Activated CD4-positive, alpha-beta T cell treated with anti-CD3 and anti-CD28 coated beads, Interleukin-2, amount 10 ng/mL, durations not matched to agents 7 days and 5 days (primary cell): ENCODE results near the gene APOBEC3B. TPM values are rescaled to one million over a fixed set of nuclear protein-coding genes. Genes with fewer than 3 reads are reported as not detected.
"Not testable (repeated sequence)": the region's sequence is repeated elsewhere in the genome, so short reads cannot be mapped to it uniquely, and the experiment has no call there.

Experiments used
- CTCF ChIA-PET: fragments of 350-600 bp; sonication (Branson Sonifier 250); formaldehyde crosslinking; loops from one replicate; lab custom pipeline; 2021; ENCODE audit warnings: antibody characterized with exemption; lab: Charles Lee
- POLR2A ChIA-PET: fragments of 350-600 bp; sonication (Branson Sonifier 250); formaldehyde crosslinking; loops from one replicate; lab custom pipeline; 2021; ENCODE audit warnings: antibody characterized with exemption; lab: Charles Lee
- DNase-seq: peaks from one replicate; pipeline ENCODE4 v3.0.0-alpha.2; 2020
- H3K27ac Mint-ChIP-seq: one replicate; pipeline ENCODE4 v1.8.0; 2021; ENCODE audit warnings: mild to moderate bottlenecking, moderate library complexity, mixed read lengths
- H3K27me3 Mint-ChIP-seq: one replicate; pipeline ENCODE4 v1.8.0; 2021; ENCODE audit warnings: mixed read lengths
- H3K36me3 Mint-ChIP-seq: one replicate; pipeline ENCODE4 v1.8.0; 2021; ENCODE audit warnings: low read depth, mixed read lengths
- H3K4me1 Mint-ChIP-seq: one replicate; pipeline ENCODE4 v1.8.0; 2021; ENCODE audit warnings: mixed read lengths
- H3K4me3 Mint-ChIP-seq: one replicate; pipeline ENCODE4 v1.8.0; 2021; ENCODE audit warnings: mild to moderate bottlenecking, moderate library complexity, mixed read lengths
- H3K9me3 Mint-ChIP-seq: one replicate; pipeline ENCODE4 v1.8.0; 2021; ENCODE audit warnings: mixed read lengths
- total RNA-seq, 2 experiments: library from RNA; stranded (reverse); gene quantifications; one replicate each; pipeline ENCODE4 v1.2.3, GENCODE V29; 2021

APOBEC3B gene
- total RNA-seq, 2 experiments from 2014 or later: 8.7 to 8.8 TPM

- peak overlapping the region; percentile 2 for H3K27ac Mint-ChIP-seq
- CTCF ChIA-PET: interaction anchor here (0.6 to 1.0 kb wide), 2 partner anchors 16 to 30 kb away, joined by 3 to 4 read pairs; partner anchors contain the start of gene APOBEC3A
- peak; percentile 67 for DNase-seq
- peaks cover 5% of the 10 kb centered on the region for H3K9me3 Mint-ChIP-seq
- POLR2A ChIA-PET: no interaction called here
- H3K4me1 Mint-ChIP-seq: peaks cover 10% of the 10 kb centered on the region
- no peak overlapping the region for H3K4me3 Mint-ChIP-seq
- no peaks in the 10 kb centered on the region for H3K36me3 Mint-ChIP-seq
- peaks cover 20% of the 10 kb centered on the region for H3K27me3 Mint-ChIP-seq
Measured at GRCh38 chr22:38973289-38974169, 8.6 kb upstream of the APOBEC3B start.

GRCh38 chr22:38974170-38974825 is 7.8 kb upstream of the APOBEC3B start:
- no peak overlapping the region for H3K27ac Mint-ChIP-seq
- H3K4me1 Mint-ChIP-seq: peaks cover 8% of the 10 kb centered on the region
- H3K27me3 Mint-ChIP-seq: peaks cover 15% of the 10 kb centered on the region
- H3K9me3 Mint-ChIP-seq: peaks cover 5% of the 10 kb centered on the region
- POLR2A ChIA-PET: no interaction called here
- no peaks in the 10 kb centered on the region for H3K36me3 Mint-ChIP-seq
- no peak overlapping the region for H3K4me3 Mint-ChIP-seq
- DNase-seq: no peak
- CTCF ChIA-PET: interaction anchor here (1.0 kb wide), 1 partner anchor 29 kb away, joined by 4 read pairs; no protein-coding TSS in a partner anchor

GRCh38 chr22:38974826-38975175 is 7.3 kb upstream of the APOBEC3B start:
- Mint-ChIP-seq H3K4me1 (peaks cover 8% of the 10 kb centered on the region), H3K27ac (no peak overlapping the region), H3K27me3 (peaks cover 12% of the 10 kb centered on the region), H3K36me3 (no peaks in the 10 kb centered on the region), H3K9me3 (peaks cover 5% of the 10 kb centered on the region), H3K4me3 (no peak overlapping the region)
- CTCF ChIA-PET: no interaction called here
- POLR2A ChIA-PET: no interaction called here
- no peak for DNase-seq

GRCh38 chr22:38977289-38977688 is 4.9 kb upstream of the APOBEC3B start:
- DNase-seq, POLR2A ChIA-PET, H3K27me3 Mint-ChIP-seq, H3K27ac Mint-ChIP-seq, H3K4me3 Mint-ChIP-seq, H3K36me3 Mint-ChIP-seq, CTCF ChIA-PET, H3K9me3 Mint-ChIP-seq: not testable (repeated sequence)
- peaks cover 16% of the 10 kb centered on the region for H3K4me1 Mint-ChIP-seq

- Mint-ChIP-seq H3K9me3 (peaks cover 18% of the 10 kb centered on the region), H3K4me1 (peaks cover 38% of the 10 kb centered on the region), H3K36me3 (peaks cover 12% of the 10 kb centered on the region)
- H3K27ac Mint-ChIP-seq, CTCF ChIA-PET, POLR2A ChIA-PET, H3K4me3 Mint-ChIP-seq, DNase-seq, H3K27me3 Mint-ChIP-seq: not testable (repeated sequence)
Measured at GRCh38 chr22:38980587-38980986, 1.6 kb upstream of the APOBEC3B start.

- DNase-seq: no peak
- CTCF ChIA-PET: interaction anchor here (1.0 kb wide), 1 partner anchor 12 kb away, joined by 8 read pairs; no protein-coding TSS in a partner anchor
- POLR2A ChIA-PET: interaction anchor here (0.6 kb wide), 1 partner anchor 780 kb away, joined by 3 read pairs; no protein-coding TSS in a partner anchor
- peaks cover 45% of the 10 kb centered on the region for H3K4me1 Mint-ChIP-seq
- peaks cover 12% of the 10 kb centered on the region for H3K36me3 Mint-ChIP-seq
- H3K4me3 Mint-ChIP-seq: peak overlapping the region; percentile 70
- peaks cover 18% of the 10 kb centered on the region for H3K9me3 Mint-ChIP-seq
- H3K27ac Mint-ChIP-seq: peak overlapping the region; percentile 95
- peaks cover 6% of the 10 kb centered on the region for H3K27me3 Mint-ChIP-seq
Measured at GRCh38 chr22:38981005-38981991, 849 bp upstream of the APOBEC3B start.

- H3K27me3 Mint-ChIP-seq: no peaks in the 10 kb centered on the region
- H3K36me3 Mint-ChIP-seq: peaks cover 12% of the 10 kb centered on the region
- peaks cover 13% of the 10 kb centered on the region for H3K9me3 Mint-ChIP-seq
- no peak for DNase-seq
- ChIA-PET CTCF (interaction anchor here (0.6 to 1.0 kb wide), 3 partner anchors 19 to 159 kb away, joined by 3 to 4 read pairs (median 3); no protein-coding TSS in a partner anchor), POLR2A (interaction anchor here (1.7 kb wide), 1 partner anchor 19 kb away, joined by 3 read pairs; no protein-coding TSS in a partner anchor)
- peaks cover 68% of the 10 kb centered on the region for H3K4me1 Mint-ChIP-seq
- H3K4me3 Mint-ChIP-seq: no peak overlapping the region
- H3K27ac Mint-ChIP-seq: peak overlapping the region; percentile 27
Measured at GRCh38 chr22:38984224-38984623, 2.1 kb downstream of the APOBEC3B start.

- ChIA-PET CTCF (interaction anchor here (0.7 to 1.0 kb wide), 3 partner anchors 18 to 158 kb away, joined by 3 read pairs; no protein-coding TSS in a partner anchor), POLR2A (interaction anchor here (1.7 kb wide), 1 partner anchor 18 kb away, joined by 3 read pairs; no protein-coding TSS in a partner anchor)
- peak overlapping the region; percentile 8 for H3K4me3 Mint-ChIP-seq
- not testable (repeated sequence) for H3K27me3 Mint-ChIP-seq
- peak overlapping the region; percentile 88 for H3K27ac Mint-ChIP-seq
- H3K9me3 Mint-ChIP-seq: peaks cover 13% of the 10 kb centered on the region
- DNase-seq: peak; percentile 85
- H3K36me3 Mint-ChIP-seq: peaks cover 12% of the 10 kb centered on the region
- peaks cover 76% of the 10 kb centered on the region for H3K4me1 Mint-ChIP-seq
Measured at GRCh38 chr22:38984784-38985757, 2.9 kb downstream of the APOBEC3B start.

- no peak for DNase-seq
- peaks cover 74% of the 10 kb centered on the region for H3K4me1 Mint-ChIP-seq
- ChIA-PET POLR2A (interaction anchor here (0.7 kb wide), 1 partner anchor 955 kb away, joined by 5 read pairs; no protein-coding TSS in a partner anchor), CTCF (interaction anchor here (1.2 kb wide), 1 partner anchor 16 kb away, joined by 3 read pairs; no protein-coding TSS in a partner anchor)
- H3K4me3 Mint-ChIP-seq: no peak overlapping the region
- no peaks in the 10 kb centered on the region for H3K27me3 Mint-ChIP-seq
- H3K27ac Mint-ChIP-seq: peak overlapping the region; percentile 46
- peaks cover 13% of the 10 kb centered on the region for H3K9me3 Mint-ChIP-seq
- peaks cover 12% of the 10 kb centered on the region for H3K36me3 Mint-ChIP-seq
Measured at GRCh38 chr22:38986629-38987028, 4.5 kb downstream of the APOBEC3B start.

- peak overlapping the region; percentile 50 for H3K27ac Mint-ChIP-seq
- peaks cover 68% of the 10 kb centered on the region for H3K4me1 Mint-ChIP-seq
- H3K27me3 Mint-ChIP-seq: no peaks in the 10 kb centered on the region
- H3K36me3 Mint-ChIP-seq: peaks cover 12% of the 10 kb centered on the region
- no peak for DNase-seq
- ChIA-PET POLR2A (no interaction called here), CTCF (interaction anchor here (1.2 kb wide), 1 partner anchor 16 kb away, joined by 3 read pairs; no protein-coding TSS in a partner anchor)
- peaks cover 13% of the 10 kb centered on the region for H3K9me3 Mint-ChIP-seq
- H3K4me3 Mint-ChIP-seq: no peak overlapping the region
Measured at GRCh38 chr22:38987171-38987895, 5.2 kb downstream of the APOBEC3B start.
